ENCODE results near the gene TMEM114. TPM values are rescaled to one million over a fixed set of nuclear protein-coding genes. Genes with fewer than 3 reads are reported as not detected.

The TMEM114 gene
- total RNA-seq, 1 donor: not detected

DNA sequence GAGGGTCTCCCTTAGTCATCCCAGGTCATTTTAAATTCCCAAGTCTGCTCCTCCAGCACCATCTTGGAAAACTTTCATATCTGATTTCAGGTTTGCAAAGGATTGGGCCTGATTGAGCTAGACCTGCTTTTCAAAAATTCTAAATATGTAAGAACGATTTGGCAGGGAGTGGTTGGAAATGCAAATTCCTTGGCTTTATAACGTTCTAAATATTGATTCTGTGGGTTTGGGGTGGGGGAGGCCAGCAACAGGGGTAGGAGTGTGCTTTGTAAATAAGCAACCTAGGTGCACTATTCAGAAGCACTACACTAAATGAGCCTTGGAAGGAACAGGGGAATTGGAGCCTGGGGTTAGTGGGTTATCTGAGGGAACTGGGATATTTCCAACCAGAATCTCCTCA is 47.9 kb downstream of the TMEM114 start:
- H3K4me3 ChIP-seq (ENCODE audit: low read depth, low read length): no peak overlapping the region
- DNase-seq (ENCODE audit: low read depth): no peak
- TF ChIP-seq CTCF (IDR thresholded peaks at IDR 0.05; ENCODE audit: insufficient read depth, low read depth, low read length): no peak

GRCh38 chr16:8541868-8542267 is 48.4 kb downstream of the TMEM114 start:
- no peak for DNase-seq (ENCODE audit: low read depth)
- H3K4me3 ChIP-seq (ENCODE audit: low read depth, low read length): no peak overlapping the region
- no peak for TF ChIP-seq CTCF (IDR thresholded peaks at IDR 0.05; ENCODE audit: insufficient read depth, low read depth, low read length)

- no peak for TF ChIP-seq CTCF (IDR thresholded peaks at IDR 0.05; ENCODE audit: insufficient read depth, low read depth, low read length)
- DNase-seq (ENCODE audit: low read depth): no peak
These were observed 52.5 kb downstream of the TMEM114 start for GRCh38 chr16:8537691-8538342.

DNA sequence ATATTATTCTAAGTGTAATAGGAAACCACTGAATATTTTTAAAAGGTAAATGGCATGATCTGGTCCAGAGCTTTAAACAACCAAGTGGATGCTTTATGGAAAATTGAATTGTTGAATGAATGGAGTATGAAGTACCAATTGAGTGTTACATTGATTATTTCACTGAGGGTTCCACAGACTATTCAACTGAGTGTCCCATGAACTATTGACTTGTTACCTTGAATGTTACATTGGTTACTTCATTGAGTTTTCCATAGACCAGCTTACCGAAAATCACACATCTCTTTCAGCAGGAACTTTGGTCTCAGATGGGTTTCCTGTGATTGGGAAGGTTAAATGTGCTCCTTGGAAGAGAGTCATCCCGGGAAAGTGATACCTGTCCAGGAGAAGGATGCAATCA is 56.8 kb downstream of the TMEM114 start:
- no peak for DNase-seq (ENCODE audit: low read depth)
- no peak for TF ChIP-seq CTCF (IDR thresholded peaks at IDR 0.05; ENCODE audit: insufficient read depth, low read depth, low read length)
- no peak overlapping the region for H3K4me3 ChIP-seq (ENCODE audit: low read depth, low read length)

More at GRCh38 chr16:8537691-8538342, 52.5 kb downstream of the TMEM114 start:
- no peak overlapping the region for H3K4me3 ChIP-seq (ENCODE audit: low read depth, low read length)

GRCh38 chr16:8530752-8531384 is 59.4 kb downstream of the TMEM114 start:
- no peak for TF ChIP-seq CTCF (IDR thresholded peaks at IDR 0.05; ENCODE audit: insufficient read depth, low read depth, low read length)
- no peak for DNase-seq (ENCODE audit: low read depth)
- no peak overlapping the region for H3K4me3 ChIP-seq (ENCODE audit: low read depth, low read length)

DNA sequence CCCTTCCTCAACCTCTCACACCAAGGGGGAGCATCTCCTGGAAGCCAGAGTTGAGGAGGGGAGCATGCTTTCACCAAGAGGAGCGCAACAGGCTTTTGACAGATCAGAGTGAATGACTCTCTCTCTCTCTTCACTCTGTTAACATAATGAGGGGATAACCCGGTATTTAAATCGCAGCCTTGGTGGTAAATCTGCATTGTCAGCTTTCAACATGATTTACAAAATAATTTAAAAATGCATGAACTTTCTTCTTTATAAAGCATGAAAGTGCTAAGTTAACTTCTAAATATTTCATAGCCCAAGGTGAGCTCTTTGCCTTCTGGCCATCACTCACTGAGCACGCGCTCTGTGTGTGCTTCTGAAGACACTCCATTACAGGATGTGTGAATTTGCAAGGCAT is 61.8 kb downstream of the TMEM114 start:
- no peak for DNase-seq (ENCODE audit: low read depth)
- H3K4me3 ChIP-seq (ENCODE audit: low read depth, low read length): no peak overlapping the region
- TF ChIP-seq CTCF (IDR thresholded peaks at IDR 0.05; ENCODE audit: insufficient read depth, low read depth, low read length): no peak

All from fibroblast of villous mesenchyme (primary cell).